GM19239 (cell line): ENCODE data around the gene RPS6KA2.

Source experiments
- DNase-seq: peaks from one replicate; pipeline ENCODE4 v3.0.0; 2011; ENCODE audit warnings: low spot score; ENCODE audit not compliant: insufficient read length
- FAIRE-seq: peaks from 2 replicates; lab custom pipeline; 2011; peaks lifted over from hg19 to GRCh38; lab: Jason Lieb, UNC

The RPS6KA2 gene

GRCh38 chr6:166418691-166419143, 208.3 kb downstream of the RPS6KA2 start:
- FAIRE-seq (no peak), DNase-seq (no peak)

DNA sequence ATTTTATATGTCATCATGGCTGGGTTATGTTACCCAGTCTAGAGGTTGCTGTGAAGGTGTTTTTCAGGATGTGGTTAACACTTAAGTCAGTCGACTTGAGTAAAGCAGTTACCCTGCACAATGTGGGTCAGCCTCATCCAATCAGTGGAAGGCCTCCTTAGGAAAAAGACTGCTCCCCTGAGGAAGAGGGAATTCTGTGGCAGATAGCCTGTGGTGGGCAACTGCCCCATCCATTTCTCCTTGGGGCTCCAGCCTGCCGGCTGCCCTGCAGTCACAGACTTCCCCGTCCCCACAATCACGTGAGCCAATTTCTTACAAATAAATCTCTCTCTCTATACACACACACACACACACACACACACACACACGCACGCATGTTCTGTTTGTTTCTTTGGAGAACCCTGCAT, 209.8 kb downstream of the RPS6KA2 start:
- no peak for DNase-seq
- FAIRE-seq, result no peak

DNA sequence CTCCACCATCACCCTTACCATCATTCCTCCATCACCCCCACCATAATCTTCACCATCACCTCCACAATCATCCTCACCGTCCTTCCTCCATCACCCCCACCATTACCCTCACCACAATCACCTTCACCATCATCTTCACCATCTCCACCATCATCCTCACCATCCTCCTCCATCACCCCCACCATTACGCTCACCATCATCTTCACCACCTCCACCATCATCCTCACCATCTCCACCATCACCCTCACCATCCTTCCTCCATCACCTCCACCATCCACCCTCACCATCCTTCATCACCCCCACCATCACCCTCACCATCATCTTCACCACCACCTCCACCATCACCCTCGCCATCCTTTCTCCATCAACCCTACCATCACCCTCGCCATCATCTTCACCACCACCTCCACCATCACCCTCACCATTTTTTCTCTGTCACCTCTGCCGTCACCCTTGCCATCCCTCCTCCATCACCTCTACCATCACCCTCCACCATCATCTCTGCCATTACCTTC, 211.2 kb downstream of the RPS6KA2 start:
- FAIRE-seq (no peak), DNase-seq (no peak)

DNA sequence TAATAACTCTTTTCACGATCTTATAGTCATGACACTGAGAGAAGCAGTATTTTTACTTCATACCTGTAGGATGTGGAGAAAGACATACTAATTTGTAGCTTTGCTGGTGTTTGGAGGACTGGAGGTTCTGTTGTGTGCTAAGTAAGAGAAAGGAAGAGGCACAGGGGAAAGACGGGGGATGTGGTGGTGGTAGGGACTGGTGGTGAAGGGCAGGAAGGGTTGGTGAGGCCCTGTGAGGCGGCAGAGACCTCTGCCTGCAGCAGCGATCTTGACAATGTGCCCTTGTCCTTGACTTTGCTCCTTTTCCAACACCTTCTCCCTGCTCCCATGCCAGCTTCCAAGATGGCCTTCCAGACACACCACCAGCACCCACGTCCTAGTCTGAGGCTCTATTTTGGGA, 211.7 kb downstream of the RPS6KA2 start:
- FAIRE-seq (no peak), DNase-seq (no peak)

DNA sequence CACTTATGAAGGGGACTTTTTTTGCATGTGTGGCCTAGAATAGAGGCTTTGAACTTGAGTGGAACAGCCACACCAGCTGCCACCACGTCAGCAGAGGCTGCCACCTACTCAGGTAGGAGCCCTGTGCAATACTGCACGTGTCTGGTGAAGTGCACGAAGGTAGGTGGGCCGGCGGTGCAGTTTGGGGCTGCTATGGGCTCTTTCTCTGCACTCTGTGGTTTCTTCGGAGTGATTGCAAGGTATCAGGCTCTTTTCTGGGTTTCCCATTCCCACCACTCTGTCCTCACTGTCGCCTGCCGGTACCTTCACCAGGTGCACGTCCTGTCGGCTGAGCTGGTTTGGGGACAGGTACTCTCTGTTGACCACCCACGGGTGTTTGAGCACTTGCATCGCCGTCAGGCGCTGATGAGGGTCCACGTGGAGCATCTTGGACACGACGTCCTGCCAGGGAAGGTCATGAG, 213.5 kb downstream of the RPS6KA2 start:
- FAIRE-seq, result no peak
- DNase-seq, result no peak

- FAIRE-seq, result no peak
- DNase-seq, result no peak
These were observed 214.1 kb downstream of the RPS6KA2 start for GRCh38 chr6:166412911-166413384.

DNA sequence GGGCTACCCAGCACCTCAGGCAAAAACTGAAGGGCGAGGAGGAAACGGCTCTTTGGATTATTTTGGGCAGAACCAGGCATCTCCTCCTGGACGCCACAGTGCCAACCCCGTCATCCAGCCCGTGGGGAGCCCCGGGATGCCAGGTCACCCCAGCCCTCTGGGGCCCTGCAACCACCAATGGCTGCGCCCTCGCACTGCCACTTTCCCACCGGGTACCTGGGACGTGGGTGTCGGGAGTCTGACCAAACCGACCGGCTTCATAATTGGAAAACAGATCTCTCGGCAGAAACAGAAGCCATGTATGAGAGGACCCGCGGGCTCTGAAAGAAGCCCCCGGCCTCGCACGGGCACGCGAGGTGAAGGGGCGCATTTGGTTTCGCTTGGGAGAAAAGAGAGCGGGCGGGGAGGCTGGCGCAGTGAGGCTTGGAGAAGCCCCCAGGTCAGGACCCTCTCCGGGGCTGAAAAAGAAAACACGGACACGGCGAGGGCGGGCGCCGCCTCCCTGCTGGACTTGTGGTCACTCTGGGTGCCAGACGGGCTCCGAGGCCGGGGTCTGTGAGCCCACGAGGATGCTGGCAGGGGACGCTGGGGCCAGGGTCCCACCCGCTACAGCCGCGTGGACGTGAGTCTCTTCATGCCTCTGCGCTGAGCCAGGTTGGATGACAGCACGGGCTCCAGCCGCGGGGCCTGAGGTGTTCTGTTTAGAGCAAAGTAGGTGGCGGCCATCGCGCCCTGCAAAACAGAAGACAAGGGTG, 214.7 kb downstream of the RPS6KA2 start:
- no peak for FAIRE-seq
- DNase-seq, result no peak

GRCh38 chr6:166411721-166412151, 215.3 kb downstream of the RPS6KA2 start:
- DNase-seq (no peak), FAIRE-seq (no peak)

DNA sequence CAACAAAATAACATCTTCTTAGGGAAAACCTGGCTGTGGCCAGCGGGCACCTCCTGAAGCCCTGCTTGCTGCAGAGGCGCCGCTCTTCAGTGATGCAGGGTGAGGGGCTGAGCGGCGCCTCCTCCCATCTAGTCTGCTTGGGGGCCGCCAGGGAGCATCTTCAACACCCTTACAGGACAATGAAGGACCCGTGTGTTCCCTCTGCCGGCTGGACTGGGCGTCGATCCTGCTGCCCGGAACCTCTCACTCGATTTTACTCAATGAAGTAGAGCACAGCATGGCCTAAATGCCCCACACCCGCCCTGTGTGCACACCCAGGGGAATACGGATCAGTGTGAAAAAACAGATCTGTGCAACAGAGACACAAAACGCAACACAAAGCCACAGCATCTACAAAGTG, 215.8 kb downstream of the RPS6KA2 start:
- FAIRE-seq (no peak), DNase-seq (no peak)

DNA sequence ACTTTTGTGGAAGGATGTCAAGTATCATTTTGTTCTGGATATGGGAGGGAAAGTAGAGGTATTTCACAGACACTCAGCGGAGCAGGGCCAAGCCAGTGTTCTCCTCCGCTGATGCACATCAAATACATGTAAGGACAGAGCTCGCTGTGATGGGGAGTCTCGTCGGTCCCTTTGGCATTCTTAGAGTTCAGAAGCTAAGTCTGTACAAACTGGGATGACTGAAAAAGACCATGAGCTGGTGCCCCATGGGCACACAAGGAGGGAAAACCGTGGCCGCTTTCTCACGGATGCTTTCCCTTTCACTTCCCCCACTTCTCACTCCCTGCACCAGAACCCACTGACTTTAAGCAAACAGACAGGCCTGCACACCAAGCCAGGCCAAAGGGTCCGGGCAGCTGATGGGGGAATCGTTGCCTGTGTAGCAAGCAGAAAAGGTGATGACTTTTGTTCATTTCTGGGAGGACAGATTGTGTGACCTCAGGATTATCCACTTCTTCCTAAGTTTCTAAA, 216.6 kb downstream of the RPS6KA2 start:
- FAIRE-seq, result no peak
- DNase-seq, result no peak

GRCh38 chr6:166408936-166409755, 217.9 kb downstream of the RPS6KA2 start:
- DNase-seq (no peak), FAIRE-seq (no peak)

- DNase-seq, result no peak
- no peak for FAIRE-seq
These were observed 220.9 kb downstream of the RPS6KA2 start for GRCh38 chr6:166406197-166406596.

- FAIRE-seq (no peak), DNase-seq (no peak)
These were observed 221.7 kb downstream of the RPS6KA2 start for GRCh38 chr6:166405386-166405785.

DNA sequence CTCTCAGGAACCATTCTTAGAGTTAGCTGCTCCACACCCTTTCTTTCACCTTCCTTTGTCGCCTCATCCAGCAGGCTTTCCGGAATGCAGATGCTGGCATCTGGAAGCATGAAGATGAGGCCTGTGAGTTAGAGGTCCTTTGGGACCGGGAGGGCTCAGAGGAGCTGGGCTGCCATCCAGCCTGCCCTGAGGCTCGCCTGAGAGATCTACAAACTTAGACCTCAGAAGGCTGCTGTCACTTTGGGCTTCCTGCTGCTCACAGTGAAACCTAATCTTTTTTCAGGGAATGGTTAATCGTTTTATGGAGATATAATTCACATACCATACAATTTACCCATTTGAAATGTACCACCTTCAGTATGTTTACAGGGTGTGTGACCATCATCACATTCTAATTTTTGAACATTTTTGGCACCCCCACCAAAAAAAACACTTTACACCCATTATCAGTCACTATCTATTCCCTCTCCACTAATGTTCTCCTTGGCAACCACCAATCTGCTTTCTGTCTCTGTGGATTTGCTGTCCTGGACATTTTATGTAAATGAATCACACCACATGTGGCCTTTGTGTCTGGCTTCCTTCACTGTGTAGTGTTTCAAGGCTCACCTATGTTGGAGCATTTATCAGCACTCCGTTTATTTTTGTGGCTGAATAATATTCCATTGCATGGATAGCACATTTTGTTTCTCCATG, 224.3 kb downstream of the RPS6KA2 start:
- DNase-seq (no peak), FAIRE-seq (no peak)

GRCh38 chr6:166400649-166401250, 226.3 kb downstream of the RPS6KA2 start:
- DNase-seq, result peak; percentile 84
- FAIRE-seq, result peak; percentile 96

- FAIRE-seq (no peak), DNase-seq (no peak)
These were observed 226.9 kb downstream of the RPS6KA2 start for GRCh38 chr6:166400181-166400580.

- FAIRE-seq (no peak), DNase-seq (no peak)
These were observed 228.7 kb downstream of the RPS6KA2 start for GRCh38 chr6:166398348-166398747.

DNA sequence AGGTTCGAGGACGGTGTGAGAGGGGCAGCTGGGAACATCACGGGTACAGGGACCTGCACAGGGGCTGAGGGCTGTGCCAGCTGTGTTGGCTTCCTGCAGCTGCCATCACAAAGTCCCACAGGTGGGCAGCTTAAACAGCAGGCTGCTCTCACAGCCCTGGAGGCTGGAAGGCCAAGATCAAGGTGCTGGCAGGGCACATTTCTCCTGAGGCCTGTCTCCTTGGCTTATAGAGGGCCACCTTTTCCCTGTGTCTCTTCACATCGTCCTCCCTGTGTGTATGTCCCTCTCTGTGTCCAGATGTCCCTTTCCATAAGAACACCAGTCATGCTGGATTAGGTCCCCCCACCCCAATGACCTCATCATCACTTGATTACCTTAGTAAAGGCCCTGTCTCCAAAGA, 229.2 kb downstream of the RPS6KA2 start:
- FAIRE-seq, result no peak
- no peak for DNase-seq

DNA sequence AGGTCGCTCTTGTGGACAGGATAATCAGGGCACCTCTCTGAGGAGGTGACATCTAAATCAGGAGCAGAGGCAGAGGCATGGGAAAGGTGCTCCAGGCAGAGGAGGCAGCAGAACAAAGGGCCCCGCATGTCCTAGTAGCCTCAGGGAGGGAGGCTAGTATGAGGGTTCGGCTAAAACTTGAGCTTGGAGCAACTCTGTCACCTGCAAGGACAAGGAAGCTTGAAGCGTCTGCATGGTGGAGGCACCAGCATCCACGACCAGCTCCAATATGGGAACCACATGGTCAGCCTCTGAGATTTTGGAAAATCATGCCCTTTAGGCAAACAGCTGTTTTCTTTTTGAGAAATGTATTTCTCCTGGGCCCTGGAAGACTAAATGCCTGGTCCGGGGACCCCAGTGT, 231.3 kb downstream of the RPS6KA2 start:
- DNase-seq (no peak), FAIRE-seq (no peak)

GRCh38 chr6:166395351-166395750, 231.7 kb downstream of the RPS6KA2 start:
- FAIRE-seq, result no peak
- no peak for DNase-seq
